GM21423 (cell line): ENCODE results near the gene HTR2A.
"Not testable (repeated sequence)": the region's sequence is repeated elsewhere in the genome, so short reads cannot be mapped to it uniquely, and the experiment has no call there.

Source experiments
- ATAC-seq: cut with Tn5 transposase; IDR thresholded peaks from one replicate; pipeline ENCODE4 v1.9.1; 2021; ENCODE audit warnings: mild to moderate bottlenecking, moderate library complexity; ENCODE audit not compliant: unreplicated experiment

The HTR2A gene

GRCh38 chr13:46816371-46816770 lies 80.5 kb downstream of the HTR2A start:
- no peak for ATAC-seq

GRCh38 chr13:46812301-46812797 lies 84.5 kb downstream of the HTR2A start:
- no peak for ATAC-seq

- ATAC-seq = no peak
Measured at GRCh38 chr13:46810440-46810839, 86.4 kb downstream of the HTR2A start.

- not testable (repeated sequence) for ATAC-seq
Measured at GRCh38 chr13:46804921-46805320, 91.9 kb downstream of the HTR2A start.

GRCh38 chr13:46804391-46804815 lies 92.5 kb downstream of the HTR2A start:
- ATAC-seq = no peak

GRCh38 chr13:46803586-46803985 lies 93.3 kb downstream of the HTR2A start:
- no peak for ATAC-seq

- no peak for ATAC-seq
Measured at GRCh38 chr13:46801858-46802257, 95.0 kb downstream of the HTR2A start.

- no peak for ATAC-seq
Measured at GRCh38 chr13:46799139-46799538, 97.7 kb downstream of the HTR2A start.

GRCh38 chr13:46797501-46798237 lies 99.2 kb downstream of the HTR2A start:
- no peak for ATAC-seq

GRCh38 chr13:46796515-46797474 lies 100.1 kb downstream of the HTR2A start, which contains the start of gene ESD:
Gene ESD, minus strand, starts transcription at chr13:46797161. Its CDS starts 5,748 bp downstream, at chr13:46791413.
- peak; percentile 93 for ATAC-seq

GRCh38 chr13:46796129-46796514 lies 100.7 kb downstream of the HTR2A start:
- ATAC-seq = no peak

- ATAC-seq = no peak
Measured at GRCh38 chr13:46795321-46795720, 101.5 kb downstream of the HTR2A start.

GRCh38 chr13:46783504-46783903 lies 113.3 kb downstream of the HTR2A start:
- no peak for ATAC-seq

GRCh38 chr13:46782691-46783090 lies 114.2 kb downstream of the HTR2A start:
- no peak for ATAC-seq

GRCh38 chr13:46782066-46782465 lies 114.8 kb downstream of the HTR2A start:
- ATAC-seq = no peak
